ENCODE measurements around the gene PARD3B.

The PARD3B gene

DNA sequence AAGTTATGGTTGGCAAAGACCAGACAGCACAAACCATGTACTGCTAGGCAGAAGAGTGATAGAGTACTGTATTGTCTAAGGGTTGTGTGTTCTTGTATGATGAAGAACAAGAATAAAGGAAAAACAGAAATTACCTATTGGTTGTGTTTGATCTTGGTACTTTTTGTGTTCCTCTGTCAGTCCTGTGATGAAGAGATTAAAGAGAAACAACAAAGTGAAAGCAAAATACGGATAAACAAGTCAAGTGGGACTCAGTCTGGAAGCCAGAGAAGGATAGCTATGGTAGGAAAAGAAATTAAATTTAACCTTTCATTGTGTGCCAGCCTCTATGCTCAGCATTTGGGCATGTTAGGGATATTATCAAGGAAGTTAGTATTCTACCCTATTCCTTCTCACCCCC, 413.1 kb downstream of the PARD3B start:
- DNase-seq (ENCODE audit: low read depth): no peak

DNA sequence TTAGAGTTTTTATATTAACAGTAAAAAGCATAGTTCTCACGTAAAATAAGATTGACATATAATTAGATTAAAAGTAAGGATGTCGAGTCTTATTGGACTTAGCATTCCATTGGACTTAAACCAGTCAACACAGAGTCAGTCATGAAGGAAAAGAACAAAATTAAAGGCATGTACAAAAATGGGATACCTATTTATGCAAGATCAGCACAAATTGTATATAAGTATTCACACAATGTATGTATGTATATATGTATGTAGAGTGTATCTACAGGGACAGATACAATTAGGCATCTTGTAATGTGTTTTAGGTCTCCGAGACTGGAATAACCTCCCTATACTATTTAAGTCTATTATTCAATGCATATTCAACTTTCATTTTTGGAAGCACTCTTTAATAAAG, 419.1 kb downstream of the PARD3B start:
- no peak for DNase-seq (ENCODE audit: low read depth)

DNA sequence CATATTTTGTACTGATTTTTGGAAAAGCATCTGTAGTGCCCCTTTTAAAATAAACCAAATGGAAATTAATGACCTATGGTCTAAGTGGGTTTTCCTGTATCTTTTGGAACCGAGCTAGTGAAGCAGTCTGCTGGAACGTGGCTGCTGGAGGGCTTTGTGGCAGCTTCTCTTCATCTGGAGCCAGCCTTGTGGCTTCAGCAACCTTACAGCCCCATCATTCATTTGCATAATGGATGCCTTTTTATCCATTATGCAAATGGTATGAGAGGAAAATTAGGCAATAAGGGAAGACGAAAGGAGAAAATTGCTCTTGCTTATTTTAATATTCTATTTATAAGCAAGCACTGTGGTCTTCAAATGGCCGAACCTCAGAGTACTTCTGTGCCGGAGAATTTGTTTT, 421.0 kb downstream of the PARD3B start:
- DNase-seq (ENCODE audit: low read depth): no peak

DNA sequence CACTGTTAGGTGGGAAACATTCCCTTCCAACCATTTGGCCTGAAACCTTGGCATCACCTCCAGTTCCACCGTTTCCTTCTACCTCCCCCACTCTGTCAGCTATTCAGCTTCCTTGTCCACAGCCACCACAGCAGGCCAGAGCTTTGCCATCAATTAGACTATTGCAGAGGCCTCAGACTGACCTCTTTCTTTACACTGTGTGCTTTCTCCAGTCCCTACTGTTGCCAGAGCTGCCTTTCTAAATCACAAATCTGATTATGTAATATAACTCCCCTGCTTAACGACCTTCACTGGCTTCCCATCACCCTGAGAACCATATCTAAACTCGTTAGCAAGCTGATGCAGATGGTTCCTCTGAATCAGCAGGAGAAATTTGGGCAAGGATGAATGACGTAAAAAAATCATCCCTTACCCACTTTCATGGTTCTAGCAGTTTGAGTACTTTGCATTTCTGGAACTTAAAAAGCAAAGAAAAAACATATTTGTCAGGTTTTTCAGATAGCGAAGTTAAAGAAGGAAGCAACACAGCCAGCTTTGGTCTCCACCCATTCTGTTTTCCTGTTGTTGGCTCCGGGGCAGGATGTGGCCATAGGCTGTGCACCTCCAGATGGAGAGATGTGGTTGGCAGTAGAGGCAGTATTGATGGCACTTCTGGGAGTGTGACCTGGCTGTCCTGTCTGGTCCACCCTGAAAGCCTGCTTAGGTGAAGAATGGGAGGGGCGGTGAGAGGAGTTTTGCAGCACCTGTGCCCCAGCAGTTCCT, 422.1 kb downstream of the PARD3B start:
- peak; percentile 23 for DNase-seq (ENCODE audit: low read depth)

DNA sequence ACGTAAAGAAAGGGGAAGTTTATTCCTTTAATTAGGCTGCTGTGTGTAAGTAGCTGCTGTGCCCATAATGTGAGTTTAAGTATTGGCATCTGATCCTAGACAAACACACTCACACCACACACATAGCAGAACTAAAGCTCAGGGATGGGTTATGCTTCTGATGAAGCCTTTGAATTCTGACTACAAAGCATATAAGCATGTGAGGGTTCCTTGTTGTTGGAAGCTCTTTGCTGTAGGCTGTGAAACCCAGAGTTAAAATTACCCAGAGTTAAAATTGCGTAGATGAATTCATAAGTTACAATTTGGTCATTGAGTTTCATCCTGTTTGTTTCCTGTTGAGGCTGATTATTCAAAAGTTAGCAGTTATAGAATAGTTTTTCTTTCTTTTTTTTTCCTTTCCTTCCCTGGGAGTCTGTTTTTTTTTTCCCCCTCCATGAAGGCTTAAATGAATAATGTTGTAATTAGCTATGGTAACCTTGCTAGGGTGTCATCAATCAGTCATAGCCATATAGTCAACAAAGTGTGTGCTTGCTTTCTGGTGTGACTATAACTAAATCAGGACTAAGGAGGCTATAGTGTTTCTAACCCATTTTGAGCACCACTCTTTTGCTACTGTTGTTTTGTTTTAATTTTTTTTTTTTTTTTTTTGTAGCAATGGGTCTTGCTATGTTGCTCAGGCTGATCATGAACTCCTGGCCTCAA, 426.1 kb downstream of the PARD3B start:
- DNase-seq (ENCODE audit: low read depth): no peak

DNA sequence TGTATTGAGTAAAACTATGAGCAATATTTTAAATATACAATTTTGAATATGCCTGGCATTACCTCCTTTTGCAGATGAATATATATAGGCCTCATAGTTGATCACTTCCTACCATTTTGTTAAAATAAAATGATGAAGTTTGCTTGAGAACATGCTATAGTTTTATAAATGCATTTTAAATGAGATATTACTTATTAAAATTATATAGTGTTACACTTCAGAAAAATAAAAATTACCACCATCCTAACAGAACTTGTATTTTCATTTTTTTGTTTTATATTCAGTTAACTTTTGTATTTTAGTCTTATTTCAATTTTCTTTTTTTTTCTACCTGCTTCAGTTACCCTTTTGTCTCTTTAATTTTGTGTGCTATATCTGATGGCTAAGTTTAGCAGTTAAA, 426.9 kb downstream of the PARD3B start:
- DNase-seq (ENCODE audit: low read depth): no peak

DNA sequence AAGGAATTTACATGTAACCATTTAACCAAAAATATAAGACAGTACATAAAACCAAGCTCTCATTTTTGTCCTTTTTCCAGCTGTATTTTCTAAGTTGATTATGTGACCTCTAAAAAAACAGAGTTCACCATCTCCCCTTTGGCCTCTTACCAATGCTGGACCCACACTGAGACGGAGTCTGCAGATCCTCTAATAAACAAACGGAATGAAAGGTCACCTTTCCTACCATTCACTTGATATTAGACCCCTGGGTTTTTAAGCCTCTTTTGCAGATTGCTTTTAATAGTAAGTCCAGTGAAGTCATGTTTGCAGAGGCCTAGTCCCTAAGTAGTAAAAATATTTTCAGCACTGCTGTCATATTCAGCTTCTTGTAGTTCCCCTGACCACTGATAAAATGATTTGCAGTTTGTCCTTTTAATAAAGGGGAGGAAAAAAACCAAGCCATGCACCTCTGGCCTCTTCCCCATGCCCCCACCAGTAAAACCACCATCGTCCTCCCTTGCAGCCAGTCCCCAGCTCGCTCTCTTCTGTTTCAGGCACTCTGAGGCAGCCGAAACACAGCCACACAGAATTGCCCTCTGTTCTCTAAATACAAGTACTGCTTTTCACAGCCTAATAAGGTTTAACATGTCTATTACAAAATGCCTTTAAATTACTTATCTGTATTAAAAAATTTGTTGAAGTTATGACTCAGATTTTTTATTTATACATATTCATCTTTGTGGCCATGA, 427.5 kb downstream of the PARD3B start:
- DNase-seq (ENCODE audit: low read depth): no peak

DNA sequence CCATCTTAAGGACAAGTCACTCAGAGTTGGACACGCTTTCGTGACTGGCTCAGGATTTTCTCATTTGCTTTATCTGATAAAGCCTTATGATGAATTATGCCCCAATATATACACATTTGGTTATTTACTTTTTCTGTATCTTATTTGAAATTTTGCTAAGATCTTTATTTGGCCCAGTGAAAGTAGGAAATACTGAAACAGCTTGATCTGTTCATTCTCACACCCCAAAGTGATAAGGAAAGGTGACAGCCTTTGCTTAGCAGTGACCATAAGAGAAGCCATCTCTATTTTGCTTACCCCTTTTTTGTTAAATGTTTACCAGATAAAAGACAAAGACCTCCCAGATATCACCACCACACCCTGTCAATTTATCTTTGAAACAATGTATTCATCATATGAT, 428.3 kb downstream of the PARD3B start:
- DNase-seq (ENCODE audit: low read depth): no peak

DNA sequence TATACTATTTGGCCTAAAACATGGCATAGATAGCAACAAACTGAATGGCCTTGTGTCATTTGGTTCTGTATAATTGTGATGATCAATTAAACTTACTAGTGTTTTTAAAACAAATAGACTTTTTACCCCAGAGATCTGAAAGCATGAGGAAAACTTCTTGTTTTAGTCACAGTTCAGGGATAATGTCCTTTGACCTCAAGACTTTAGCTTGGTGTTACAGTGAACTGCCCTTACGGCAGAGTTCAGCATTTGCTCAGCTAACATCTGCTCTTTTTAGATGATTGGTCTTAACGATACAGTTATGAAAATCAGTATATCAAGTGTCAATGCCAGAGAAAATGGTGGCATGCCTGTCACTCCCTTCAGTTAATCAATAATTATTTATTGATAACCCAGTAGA, 429.2 kb downstream of the PARD3B start:
- no peak for DNase-seq (ENCODE audit: low read depth)

DNA sequence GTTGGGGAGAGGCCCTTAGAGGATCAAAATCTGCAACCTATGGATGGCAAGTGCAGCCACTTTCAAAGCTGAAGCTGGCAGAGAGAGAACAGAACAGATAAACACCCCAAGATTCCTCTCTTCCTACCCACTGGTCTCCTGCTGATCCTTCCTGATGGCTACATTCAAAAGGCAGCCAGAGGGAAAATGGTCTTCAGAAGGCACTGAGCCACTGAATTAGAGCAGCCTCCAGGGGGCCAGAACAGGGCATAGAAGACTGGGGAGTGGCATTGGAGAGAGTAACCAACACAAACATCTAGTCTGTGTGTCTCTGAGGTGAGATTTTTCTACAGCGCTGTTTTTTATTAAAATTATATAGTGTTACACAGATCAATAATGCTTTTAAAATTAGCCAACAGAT, 432.6 kb downstream of the PARD3B start:
- no peak for DNase-seq (ENCODE audit: low read depth)

DNA sequence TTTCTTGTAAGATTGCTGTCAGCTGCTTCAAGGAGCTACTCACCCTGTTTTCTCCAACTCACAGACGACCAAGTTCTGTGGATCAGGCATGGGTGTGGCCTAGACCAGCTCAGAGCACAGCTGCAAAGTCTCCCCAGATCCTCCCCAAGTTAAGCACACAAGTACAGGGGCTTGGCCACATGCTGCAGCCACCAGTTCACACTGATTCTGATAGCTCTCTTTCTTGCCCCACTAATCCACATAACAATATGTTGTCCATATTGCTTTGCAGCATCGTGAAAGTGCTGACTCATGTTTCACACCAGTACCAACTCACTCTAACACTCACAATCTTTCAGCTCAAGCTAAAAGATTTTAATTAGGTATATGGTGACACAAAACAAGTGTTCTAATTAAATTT, 437.0 kb downstream of the PARD3B start:
- DNase-seq (ENCODE audit: low read depth): no peak

DNA sequence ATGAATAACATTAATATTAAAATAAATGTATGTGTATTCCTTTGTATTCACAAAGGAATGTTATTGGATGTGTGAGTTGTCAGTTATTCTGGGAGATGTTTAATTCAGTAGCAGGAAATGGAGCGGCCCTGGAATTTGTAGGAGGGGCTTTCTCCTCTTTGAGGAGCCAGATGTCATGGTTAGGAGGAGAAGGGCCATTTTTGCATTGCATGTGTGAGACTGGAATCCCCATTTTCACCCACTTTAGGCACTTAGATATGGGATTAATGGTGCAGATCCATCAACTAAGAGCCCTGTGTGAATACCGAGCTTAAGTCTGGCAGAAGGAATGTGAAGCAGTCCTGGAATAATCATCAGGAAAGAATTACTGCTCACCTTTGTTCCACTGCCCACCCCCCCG, 439.2 kb downstream of the PARD3B start:
- no peak for DNase-seq (ENCODE audit: low read depth)

DNA sequence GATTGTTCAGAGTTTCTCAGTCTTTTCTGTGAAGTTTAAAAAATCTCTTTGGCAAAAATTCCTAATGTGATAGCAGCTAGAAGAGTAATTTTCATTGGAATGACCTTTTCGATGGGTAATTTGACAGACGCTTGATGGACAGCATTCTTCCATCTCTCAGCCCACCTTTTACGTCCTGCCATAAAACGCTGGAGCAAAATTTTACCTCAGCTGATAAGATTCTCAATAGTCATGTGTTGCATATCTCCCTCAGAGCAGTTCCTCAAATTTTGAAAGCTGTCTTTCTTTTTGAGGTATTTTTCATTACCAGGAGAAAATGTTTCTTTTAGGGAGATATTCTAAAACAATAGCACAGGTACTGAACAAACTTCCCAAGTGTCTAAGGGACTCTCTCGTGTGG, 441.4 kb downstream of the PARD3B start:
- DNase-seq (ENCODE audit: low read depth): no peak

DNA sequence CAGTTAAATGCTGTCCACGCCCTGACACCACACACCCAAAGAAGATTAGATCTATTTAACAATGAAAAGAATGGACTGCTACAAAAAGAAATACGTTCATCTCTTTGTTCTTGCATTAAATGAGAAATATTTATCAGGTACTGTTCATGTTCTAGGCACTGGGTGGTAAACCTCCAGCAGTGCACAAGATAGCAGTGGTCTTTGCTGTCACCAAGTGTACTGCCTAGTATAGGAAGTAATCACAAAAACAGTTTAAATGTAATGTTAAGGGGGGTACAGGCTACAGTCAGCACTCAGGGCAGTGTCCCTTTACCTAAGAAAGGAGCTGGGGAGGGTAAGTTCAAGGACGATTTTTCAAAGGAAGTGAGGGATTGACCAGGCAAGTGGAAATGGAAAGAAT, 443.6 kb downstream of the PARD3B start:
- no peak for DNase-seq (ENCODE audit: low read depth)

DNA sequence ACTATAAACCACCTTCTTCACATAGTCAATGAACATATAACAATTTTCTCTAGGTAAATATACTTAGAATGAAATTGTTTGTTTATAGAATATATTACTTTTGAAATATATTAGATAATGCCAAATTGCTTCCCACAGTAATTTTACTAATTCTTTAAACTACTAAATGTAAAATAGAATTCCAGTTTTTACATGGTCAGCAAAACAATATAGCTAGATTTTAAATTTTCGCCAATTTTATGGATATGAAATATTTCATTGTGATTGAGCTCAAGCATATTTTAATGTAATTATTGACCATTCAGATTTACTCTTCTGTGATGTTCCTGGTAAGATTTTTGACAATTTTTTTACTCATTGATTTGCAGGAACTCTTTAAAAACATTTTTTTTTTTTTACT, 444.6 kb downstream of the PARD3B start:
- no peak for DNase-seq (ENCODE audit: low read depth)

DNA sequence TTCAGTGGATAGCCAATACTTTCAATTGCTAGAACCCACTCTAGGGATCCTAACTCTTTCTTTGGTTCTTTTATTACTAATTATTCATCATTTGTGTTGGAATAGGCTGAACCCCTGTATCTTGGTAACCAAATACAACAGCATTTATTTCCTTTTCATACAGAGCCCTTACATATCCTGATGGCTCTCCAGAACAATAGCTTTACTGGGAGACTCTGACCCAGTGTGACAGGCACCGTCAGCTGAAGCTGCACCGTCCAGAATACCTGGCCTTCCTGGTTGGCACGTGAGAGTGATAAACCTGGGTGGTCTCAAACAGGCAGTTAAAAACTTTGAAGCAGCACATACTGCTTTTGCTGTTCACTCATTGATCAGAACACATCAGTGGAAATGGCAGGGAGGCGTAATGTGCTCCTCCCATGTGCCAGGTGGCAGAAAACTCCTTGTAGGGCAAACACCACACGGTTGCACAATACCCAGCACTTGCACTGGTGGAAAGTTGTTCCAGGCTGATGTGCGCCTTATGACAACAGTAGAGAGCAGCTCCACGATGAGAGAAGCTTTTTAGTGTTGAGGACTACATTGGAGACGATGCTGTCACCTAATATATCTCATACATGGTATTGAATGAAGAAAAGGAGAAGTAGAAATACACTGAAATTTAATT, 456.2 kb downstream of the PARD3B start:
- DNase-seq (ENCODE audit: low read depth): no peak

DNA sequence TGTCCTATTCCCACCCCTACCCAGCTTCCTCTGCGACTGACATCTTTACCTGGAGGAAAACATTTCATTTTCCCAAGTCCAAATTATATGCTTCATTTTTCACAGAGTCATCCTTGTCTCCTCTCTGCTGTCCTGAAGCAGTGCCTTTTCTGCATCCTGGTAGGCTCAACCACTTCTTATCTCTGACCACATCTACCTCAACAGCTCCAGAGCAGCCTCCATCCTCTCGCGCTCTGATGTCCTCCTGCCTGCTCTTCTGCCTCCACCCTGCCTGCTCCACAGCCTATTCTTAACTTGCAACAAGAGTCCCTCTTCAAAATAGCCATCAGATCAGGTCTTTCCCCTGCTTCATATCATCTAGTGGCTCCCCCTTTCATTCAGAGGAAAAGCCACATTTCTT, 457.1 kb downstream of the PARD3B start:
- no peak for DNase-seq (ENCODE audit: low read depth)

DNA sequence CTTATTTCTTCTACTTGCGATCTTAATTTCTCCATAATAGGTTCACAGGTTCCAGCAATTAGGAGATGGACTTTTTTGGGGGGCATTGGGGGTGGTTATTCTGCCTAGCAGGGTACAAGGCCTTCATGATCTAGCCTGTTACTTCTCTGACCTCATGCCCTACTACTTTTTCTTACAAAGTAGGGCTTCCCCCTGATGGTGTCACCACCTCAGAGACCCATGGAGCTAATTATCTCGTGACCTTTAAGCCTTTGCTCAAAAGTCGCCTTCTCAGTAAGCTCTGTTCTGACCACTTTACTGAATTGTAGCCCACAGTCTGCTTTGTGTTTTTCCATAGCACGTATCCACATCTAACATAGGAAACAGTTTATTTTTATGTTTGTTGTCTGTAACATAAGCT, 458.0 kb downstream of the PARD3B start:
- DNase-seq (ENCODE audit: low read depth): no peak

DNA sequence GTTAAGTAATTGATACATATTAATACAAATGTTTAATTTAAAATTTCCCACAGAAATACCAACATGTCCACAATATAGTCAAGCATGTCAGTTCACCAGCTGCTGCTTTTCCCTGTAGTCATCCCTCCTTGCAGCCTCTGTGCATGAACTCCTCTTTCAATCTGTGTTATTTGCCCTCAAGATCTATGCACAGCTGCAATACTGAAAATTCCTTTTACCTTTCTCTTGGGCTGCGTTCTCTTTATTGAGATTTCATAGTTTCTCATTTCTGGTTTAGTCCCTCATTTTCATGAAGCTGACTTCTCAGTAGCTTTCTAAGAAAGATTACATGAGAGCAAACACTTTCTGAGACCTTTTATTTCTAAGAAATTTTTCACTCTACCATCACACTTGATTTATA, 464.9 kb downstream of the PARD3B start:
- no peak for DNase-seq (ENCODE audit: low read depth)

DNA sequence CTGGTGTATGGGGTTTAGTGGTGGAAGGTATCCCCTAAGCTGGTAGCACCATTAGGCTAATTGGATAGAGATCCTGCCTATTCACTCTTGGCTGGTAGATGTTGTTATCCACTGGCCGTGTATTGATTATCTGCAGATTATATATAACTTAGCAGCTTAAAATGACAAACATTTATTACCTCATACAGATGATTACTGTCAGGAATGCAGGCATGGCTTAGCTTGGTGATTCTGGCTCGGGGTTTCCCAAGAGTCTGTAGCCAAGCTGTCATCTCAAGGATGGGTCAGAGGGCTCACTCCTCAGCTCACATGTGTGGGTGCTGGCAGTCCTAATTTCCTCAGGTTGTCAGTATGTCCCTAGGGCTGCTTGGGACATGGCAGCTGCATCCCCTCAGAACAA, 465.8 kb downstream of the PARD3B start:
- no peak for DNase-seq (ENCODE audit: low read depth)

DNA sequence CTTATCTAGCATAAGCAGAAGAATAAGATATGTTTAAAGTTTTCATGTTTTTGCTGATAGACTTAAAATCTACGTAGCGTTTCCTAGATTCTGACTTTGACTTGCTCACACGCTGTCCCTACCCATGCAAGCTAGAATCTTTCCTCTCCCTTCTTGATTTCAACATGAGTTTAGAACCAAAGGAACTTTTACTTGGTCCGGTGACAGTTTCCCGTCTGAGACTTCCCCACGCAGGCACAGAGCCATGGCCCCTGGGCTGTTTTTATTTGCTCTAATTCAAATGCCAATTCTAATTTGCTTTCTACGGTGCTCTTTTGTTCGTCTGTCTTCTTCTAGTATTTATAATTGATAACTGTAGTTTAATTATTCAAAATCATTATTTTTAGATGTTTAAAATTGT, 467.7 kb downstream of the PARD3B start:
- DNase-seq (ENCODE audit: low read depth): no peak

DNA sequence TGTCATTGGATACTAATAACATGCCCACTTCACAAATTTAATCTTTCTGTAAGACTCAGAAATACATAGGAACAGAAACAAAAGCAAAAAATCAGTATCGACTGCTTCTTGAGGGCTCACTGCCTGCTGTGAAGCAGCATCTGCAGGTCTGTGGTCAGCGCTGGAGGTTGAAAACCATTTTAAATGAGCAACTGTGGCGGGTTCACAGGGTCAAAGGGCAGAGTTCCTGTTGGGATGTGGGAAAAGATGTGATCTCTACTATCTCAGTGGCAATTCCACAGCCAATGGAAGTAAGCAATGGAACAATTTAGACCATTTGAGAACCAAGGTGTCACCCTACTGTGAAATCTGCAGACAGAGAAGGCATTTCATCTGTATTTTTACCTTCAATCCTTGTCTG, 468.3 kb downstream of the PARD3B start:
- no peak for DNase-seq (ENCODE audit: low read depth)

DNA sequence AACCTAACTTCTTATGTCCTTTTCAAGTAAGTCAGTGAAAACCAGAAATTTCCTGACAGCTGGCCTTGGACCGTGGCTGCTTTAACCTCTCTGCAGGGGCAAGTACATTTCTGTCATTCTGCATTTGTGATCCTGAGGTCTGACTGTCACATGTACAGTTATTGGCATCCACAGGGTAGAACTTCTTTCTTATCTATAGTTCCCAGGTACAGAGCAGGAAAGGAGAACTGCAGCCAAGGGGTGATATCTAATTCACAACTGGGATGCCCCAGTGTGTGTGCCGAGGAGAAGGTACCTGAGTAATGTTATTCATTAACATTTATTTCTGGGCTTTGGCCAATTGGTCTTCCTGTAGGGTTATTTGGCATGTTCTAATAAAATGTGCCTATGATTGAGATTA, 468.9 kb downstream of the PARD3B start:
- DNase-seq (ENCODE audit: low read depth): no peak
